Type B pancreatic cell (in vitro differentiated cells): Measurements from ENCODE around the gene KRT38. TPM values are rescaled to one million over a fixed set of nuclear protein-coding genes. Genes with fewer than 3 reads are reported as not detected.

Source experiments
- DNase-seq: peaks from one replicate; pipeline ENCODE4 v3.0.0; 2021; ENCODE audit warnings: mixed read lengths; ENCODE audit not compliant: unreplicated experiment; ENCODE audit errors: extremely low spot score
- H3K27ac Mint-ChIP-seq: 2 replicates; pipeline ENCODE4 v1.8.0; 2021; ENCODE audit warnings: mild to moderate bottlenecking, mixed read lengths
- H3K27me3 Mint-ChIP-seq: 2 replicates; pipeline ENCODE4 v1.8.0; 2021; ENCODE audit warnings: mixed read lengths
- H3K36me3 Mint-ChIP-seq: 2 replicates; pipeline ENCODE4 v1.8.0; 2021; ENCODE audit warnings: mixed read lengths
- H3K4me1 Mint-ChIP-seq: one replicate; pipeline ENCODE4 v1.8.0; 2021; ENCODE audit warnings: mixed read lengths; ENCODE audit not compliant: unreplicated experiment
- H3K4me3 Mint-ChIP-seq: 2 replicates; pipeline ENCODE4 v1.8.0; 2021; ENCODE audit warnings: mild to moderate bottlenecking, mixed read lengths
- H3K9me3 Mint-ChIP-seq: 2 replicates; pipeline ENCODE4 v1.8.0; 2021; ENCODE audit warnings: mixed read lengths
- total RNA-seq: library from RNA; stranded (reverse); gene quantifications from 2 replicates; pipeline ENCODE4 v1.2.1, GENCODE V29; 2021; ENCODE audit warnings: low replicate concordance
- TF ChIP-seq, protein P1 (sequence below): fragments of 200-600 bp; sonication (generic); conservative IDR thresholded peaks from 2 replicates; pipeline ENCODE4 v1.5.0; 2021; ENCODE audit warnings: antibody characterized with exemption, mild to moderate bottlenecking

Gene KRT38
- total RNA-seq, 1 donor from 2014 or later, result not detected

DNA sequence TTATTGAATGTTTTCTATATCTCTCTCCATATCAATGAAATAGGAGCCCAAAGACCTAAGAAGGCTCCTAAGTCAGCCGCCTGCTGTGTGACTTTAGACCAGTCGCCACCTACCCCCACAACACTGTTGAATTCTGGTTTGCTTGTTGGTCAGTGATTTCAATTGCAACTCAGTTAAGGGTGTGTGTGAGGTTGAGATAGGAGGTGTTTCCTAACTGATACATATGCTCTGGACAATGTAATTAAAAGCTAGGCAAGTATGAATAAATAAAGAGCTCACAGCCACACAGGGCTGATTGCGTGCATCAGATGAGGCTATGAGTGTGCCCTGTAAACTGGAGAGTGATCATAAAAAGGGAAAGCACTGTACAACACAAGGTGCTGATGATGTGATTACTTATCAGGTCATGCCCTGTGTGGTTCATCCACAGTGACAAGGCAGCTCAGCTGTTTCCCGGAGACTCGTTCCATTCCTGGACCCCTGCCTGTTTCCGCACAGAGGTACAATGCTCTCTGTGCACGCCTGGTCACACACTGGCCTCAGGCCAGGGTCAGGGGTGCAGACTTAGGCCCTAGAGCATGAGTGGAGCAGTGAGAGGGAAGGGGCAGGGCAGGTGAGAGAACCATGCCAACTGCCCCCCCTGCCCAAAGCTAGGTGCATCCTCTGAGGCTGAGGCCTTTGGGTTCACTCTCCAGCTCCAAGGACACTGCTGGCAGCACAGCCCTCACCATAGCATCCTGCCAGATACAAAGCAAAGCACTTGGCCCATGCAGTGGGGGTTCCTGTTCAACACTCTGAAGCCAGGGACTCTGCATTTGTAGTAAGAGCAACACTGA lies 43.4 kb upstream of the KRT38 start:
- Mint-ChIP-seq H3K27me3 (no peaks in the 10 kb centered on the region), H3K9me3 (no peaks in the 10 kb centered on the region), H3K4me3 (no peak overlapping the region), H3K4me1 (peaks cover 8% of the 10 kb centered on the region), H3K27ac (peak overlapping the region; percentile 32), H3K36me3 (no peaks in the 10 kb centered on the region)
- TF ChIP-seq, protein P1, sequence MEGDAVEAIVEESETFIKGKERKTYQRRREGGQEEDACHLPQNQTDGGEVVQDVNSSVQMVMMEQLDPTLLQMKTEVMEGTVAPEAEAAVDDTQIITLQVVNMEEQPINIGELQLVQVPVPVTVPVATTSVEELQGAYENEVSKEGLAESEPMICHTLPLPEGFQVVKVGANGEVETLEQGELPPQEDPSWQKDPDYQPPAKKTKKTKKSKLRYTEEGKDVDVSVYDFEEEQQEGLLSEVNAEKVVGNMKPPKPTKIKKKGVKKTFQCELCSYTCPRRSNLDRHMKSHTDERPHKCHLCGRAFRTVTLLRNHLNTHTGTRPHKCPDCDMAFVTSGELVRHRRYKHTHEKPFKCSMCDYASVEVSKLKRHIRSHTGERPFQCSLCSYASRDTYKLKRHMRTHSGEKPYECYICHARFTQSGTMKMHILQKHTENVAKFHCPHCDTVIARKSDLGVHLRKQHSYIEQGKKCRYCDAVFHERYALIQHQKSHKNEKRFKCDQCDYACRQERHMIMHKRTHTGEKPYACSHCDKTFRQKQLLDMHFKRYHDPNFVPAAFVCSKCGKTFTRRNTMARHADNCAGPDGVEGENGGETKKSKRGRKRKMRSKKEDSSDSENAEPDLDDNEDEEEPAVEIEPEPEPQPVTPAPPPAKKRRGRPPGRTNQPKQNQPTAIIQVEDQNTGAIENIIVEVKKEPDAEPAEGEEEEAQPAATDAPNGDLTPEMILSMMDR, result no peak
- no peak for DNase-seq

DNA sequence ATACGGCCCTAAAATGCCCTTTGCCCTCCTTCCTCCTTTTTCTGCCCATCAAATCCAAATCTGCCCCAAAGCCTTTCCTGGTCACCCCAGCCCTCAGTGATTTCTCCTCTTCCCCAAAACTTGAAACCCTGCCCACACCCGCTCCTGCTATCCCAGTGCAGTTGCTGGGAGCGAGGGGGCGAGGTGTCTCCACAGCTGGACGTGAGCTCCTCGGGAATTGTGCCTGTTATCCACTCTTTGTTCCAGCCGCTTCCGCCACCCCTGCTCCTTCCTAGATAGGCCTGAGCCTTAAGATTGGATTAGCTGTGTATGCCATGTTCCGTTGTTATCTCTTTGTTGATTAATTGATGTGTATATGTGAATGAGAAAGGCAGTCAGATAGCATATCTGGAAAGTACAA lies 42.7 kb upstream of the KRT38 start:
- Mint-ChIP-seq H3K9me3 (no peaks in the 10 kb centered on the region), H3K4me3 (no peak overlapping the region)

GRCh38 chr17:41481036-41481435 lies 40.3 kb upstream of the KRT38 start, which contains the start of gene KRT35:
KRT35 (minus strand) TSS chr17:41481151; CDS start chr17:41481097, 54 bp downstream.
- DNase-seq, result no peak
- H3K4me1 Mint-ChIP-seq, result peaks cover 8% of the 10 kb centered on the region
- TF ChIP-seq, protein P1, result no peak
- no peaks in the 10 kb centered on the region for H3K9me3 Mint-ChIP-seq
- H3K27me3 Mint-ChIP-seq, result no peaks in the 10 kb centered on the region
- H3K4me3 Mint-ChIP-seq, result no peak within 1 kb of the TSS
- no peaks in the 10 kb centered on the region for H3K36me3 Mint-ChIP-seq
- no peak within 1 kb of the TSS for H3K27ac Mint-ChIP-seq

More for the DNA sequence above, 42.7 kb upstream of the KRT38 start:
- Mint-ChIP-seq H3K27ac (peak overlapping the region; percentile 32), H3K4me1 (peaks cover 8% of the 10 kb centered on the region), H3K27me3 (no peaks in the 10 kb centered on the region), H3K36me3 (no peaks in the 10 kb centered on the region)
- TF ChIP-seq, protein P1, result no peak
- DNase-seq, result no peak

DNA sequence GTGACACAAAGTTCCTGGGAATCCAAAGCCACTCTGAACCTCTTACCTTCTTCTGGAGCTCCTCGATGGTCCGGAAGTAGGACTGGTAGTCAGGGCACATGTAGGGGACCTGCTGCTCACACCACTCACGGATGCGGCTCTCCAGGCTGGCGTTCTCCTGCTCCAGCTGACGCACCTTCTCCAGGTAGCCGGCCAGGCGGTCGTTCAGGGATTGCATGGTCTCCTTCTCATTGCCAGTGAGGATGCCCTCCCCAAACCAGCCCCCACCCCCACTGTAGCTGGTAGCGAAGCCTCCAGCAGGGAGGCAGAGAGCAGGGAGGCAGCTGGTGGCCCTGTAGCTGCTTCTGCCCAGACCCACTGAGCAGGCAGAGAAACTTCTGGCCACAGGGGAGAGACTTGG lies 39.8 kb upstream of the KRT38 start:
- TF ChIP-seq, protein P1, result no peak
- Mint-ChIP-seq H3K36me3 (no peaks in the 10 kb centered on the region), H3K27me3 (no peaks in the 10 kb centered on the region), H3K4me1 (peaks cover 8% of the 10 kb centered on the region), H3K27ac (no peak overlapping the region), H3K4me3 (no peak overlapping the region), H3K9me3 (no peaks in the 10 kb centered on the region)
- no peak for DNase-seq

DNA sequence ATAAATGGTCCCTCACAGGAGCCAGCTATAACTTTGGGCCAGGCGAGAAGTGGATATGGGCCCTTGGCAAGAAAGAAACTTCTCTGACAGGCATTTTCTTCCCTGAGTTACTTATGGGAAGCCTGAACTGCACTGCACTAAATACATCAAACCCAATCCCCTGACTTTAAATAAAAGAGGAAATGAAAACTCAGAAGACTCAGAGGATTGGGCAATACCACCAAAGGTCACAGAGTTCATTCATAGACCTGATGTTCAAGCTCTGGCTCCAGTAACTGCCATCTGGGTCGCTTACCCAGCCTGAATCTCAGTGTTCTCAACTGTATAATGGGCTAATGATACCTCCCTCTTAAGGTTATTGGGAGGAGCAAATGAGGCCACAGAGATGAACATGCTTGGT lies 39.4 kb upstream of the KRT38 start:
- no peak for DNase-seq
- Mint-ChIP-seq H3K27ac (no peak overlapping the region), H3K9me3 (no peaks in the 10 kb centered on the region), H3K4me3 (no peak overlapping the region), H3K4me1 (peaks cover 8% of the 10 kb centered on the region), H3K27me3 (no peaks in the 10 kb centered on the region), H3K36me3 (no peaks in the 10 kb centered on the region)
- TF ChIP-seq, protein P1, result no peak
